ENCODE measurements around the gene NEB. TPM values are rescaled to one million over a fixed set of nuclear protein-coding genes. Genes with fewer than 3 reads are reported as not detected.
"Not testable (repeated sequence)": the region's sequence is repeated elsewhere in the genome, so short reads cannot be mapped to it uniquely, and the experiment has no call there.

NEB gene
- total RNA-seq, 1 donor from 2014 or later, result 0.53 TPM

- H3K4me1 ChIP-seq; H3K27me3 ChIP-seq; DNase-seq (ENCODE audit: low spot score in 2 of 2); H3K36me3 ChIP-seq; H3K27ac ChIP-seq; intact Hi-C loops (cut with DNase I); H3K4me3 ChIP-seq; H3K9me3 ChIP-seq: not testable (repeated sequence)
Measured at GRCh38 chr2:151596903-151597608, 137.2 kb downstream of the NEB start.

GRCh38 chr2:151591908-151592255 is 142.4 kb downstream of the NEB start:
- DNase-seq (ENCODE audit: low spot score in 2 of 2); H3K4me1 ChIP-seq; H3K4me3 ChIP-seq; H3K27me3 ChIP-seq; H3K36me3 ChIP-seq; intact Hi-C loops (cut with DNase I); H3K9me3 ChIP-seq; H3K27ac ChIP-seq: not testable (repeated sequence)

DNA sequence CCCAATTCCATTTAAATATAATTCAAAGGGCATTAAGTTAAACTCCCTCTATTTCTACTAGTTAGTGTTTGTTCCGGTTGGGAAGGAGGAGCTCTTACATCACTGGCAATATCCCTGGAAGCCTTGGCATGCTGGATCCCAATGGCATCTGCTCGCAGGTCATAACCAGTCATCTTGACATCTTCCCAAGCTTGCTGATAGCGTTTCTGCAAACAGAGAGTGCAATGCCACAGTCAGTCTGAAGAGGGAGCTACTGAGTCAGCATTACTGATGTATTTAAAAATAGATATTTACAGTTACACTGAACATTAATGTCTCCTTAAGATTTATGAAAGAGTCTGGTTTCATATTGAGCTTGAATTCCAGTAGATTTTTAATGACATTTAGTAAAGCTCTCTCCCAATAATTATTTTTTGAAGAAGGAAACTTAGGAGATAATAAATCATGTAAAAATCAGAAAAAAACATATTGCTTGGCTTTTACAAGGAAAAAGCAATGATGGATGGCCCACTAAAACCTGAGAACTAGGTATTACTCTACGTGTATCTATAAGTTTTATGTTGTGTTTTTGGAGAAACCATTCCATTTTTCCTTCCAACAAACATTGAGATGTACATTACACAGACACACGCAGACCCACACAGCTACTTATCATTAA is 142.9 kb downstream of the NEB start:
- H3K4me3 ChIP-seq; H3K36me3 ChIP-seq; H3K27ac ChIP-seq; H3K4me1 ChIP-seq; H3K27me3 ChIP-seq; H3K9me3 ChIP-seq; DNase-seq (ENCODE audit: low spot score in 2 of 2); intact Hi-C loops (cut with DNase I): not testable (repeated sequence)
- TF ChIP-seq, protein P1, sequence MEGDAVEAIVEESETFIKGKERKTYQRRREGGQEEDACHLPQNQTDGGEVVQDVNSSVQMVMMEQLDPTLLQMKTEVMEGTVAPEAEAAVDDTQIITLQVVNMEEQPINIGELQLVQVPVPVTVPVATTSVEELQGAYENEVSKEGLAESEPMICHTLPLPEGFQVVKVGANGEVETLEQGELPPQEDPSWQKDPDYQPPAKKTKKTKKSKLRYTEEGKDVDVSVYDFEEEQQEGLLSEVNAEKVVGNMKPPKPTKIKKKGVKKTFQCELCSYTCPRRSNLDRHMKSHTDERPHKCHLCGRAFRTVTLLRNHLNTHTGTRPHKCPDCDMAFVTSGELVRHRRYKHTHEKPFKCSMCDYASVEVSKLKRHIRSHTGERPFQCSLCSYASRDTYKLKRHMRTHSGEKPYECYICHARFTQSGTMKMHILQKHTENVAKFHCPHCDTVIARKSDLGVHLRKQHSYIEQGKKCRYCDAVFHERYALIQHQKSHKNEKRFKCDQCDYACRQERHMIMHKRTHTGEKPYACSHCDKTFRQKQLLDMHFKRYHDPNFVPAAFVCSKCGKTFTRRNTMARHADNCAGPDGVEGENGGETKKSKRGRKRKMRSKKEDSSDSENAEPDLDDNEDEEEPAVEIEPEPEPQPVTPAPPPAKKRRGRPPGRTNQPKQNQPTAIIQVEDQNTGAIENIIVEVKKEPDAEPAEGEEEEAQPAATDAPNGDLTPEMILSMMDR (IDR thresholded peaks at IDR 0.05), result peak in 2 of 3 experiments; percentile 8 to 19

- DNase-seq (ENCODE audit: low spot score in 2 of 2); H3K36me3 ChIP-seq; H3K27me3 ChIP-seq; H3K4me1 ChIP-seq; H3K9me3 ChIP-seq; intact Hi-C loops (cut with DNase I); H3K4me3 ChIP-seq; H3K27ac ChIP-seq: not testable (repeated sequence)
Measured at GRCh38 chr2:151581300-151581699, 153.0 kb downstream of the NEB start.

DNA sequence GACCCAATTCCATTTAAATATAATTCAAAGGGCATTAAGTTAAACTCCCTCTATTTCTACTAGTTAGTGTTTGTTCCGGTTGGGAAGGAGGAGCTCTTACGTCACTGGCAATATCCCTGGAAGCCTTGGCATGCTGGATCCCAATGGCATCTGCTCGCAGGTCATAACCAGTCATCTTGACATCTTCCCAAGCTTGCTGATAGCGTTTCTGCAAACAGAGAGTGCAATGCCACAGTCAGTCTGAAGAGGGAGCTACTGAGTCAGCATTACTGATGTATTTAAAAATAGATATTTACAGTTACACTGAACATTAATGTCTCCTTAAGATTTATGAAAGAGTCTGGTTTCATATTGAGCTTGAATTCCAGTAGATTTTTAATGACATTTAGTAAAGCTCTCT is 153.6 kb downstream of the NEB start:
- DNase-seq (ENCODE audit: low spot score in 2 of 2); H3K4me1 ChIP-seq; H3K27ac ChIP-seq; H3K4me3 ChIP-seq; H3K9me3 ChIP-seq; H3K36me3 ChIP-seq; intact Hi-C loops (cut with DNase I); H3K27me3 ChIP-seq: not testable (repeated sequence)

GRCh38 chr2:151577116-151577515 is 157.2 kb downstream of the NEB start:
- Histone ChIP-seq H3K4me1 (no peaks in the 10 kb centered on the region), H3K27ac (no peak overlapping the region), H3K9me3 (no peaks in the 10 kb centered on the region), H3K27me3 (no peaks in the 10 kb centered on the region), H3K4me3 (no peak overlapping the region), H3K36me3 (no peaks in the 10 kb centered on the region)
- intact Hi-C loops (cut with DNase I), result no loop called here
- TF ChIP-seq, protein P1 (IDR thresholded peaks at IDR 0.05), result no peak
- DNase-seq (ENCODE audit: low spot score in 2 of 2), result no peak

GRCh38 chr2:151576080-151576479 is 158.2 kb downstream of the NEB start:
- DNase-seq (ENCODE audit: low spot score in 2 of 2), result no peak
- Histone ChIP-seq H3K4me1 (no peaks in the 10 kb centered on the region), H3K9me3 (no peaks in the 10 kb centered on the region), H3K27me3 (no peaks in the 10 kb centered on the region), H3K27ac (no peak overlapping the region), H3K4me3 (no peak overlapping the region), H3K36me3 (no peaks in the 10 kb centered on the region)
- intact Hi-C loops (cut with DNase I), result no loop called here
- TF ChIP-seq, protein P1 (IDR thresholded peaks at IDR 0.05), result no peak

Data from ascending aorta (tissue), 2 donors.